Astrocyte (in vitro differentiated cells and primary cell): ENCODE measurements around the gene WT1.

Experiments
- CTCF ChIP-seq: IDR thresholded peaks from 2 replicates; pipeline ENCODE4 v1.5.1; 2011; ENCODE audit warnings: low read depth, mild to moderate bottlenecking, inconsistent platforms, low read length, moderate library complexity; ENCODE audit not compliant: insufficient read depth
- EZH2 ChIP-seq: IDR thresholded peaks from 2 replicates; pipeline ENCODE4 v1.6.1; 2012; ENCODE audit warnings: mild to moderate bottlenecking, low read length, inconsistent platforms; ENCODE audit not compliant: insufficient read depth

- TF ChIP-seq CTCF (no peak), EZH2 (no peak)
Observed at GRCh38 chr11:32344946-32345345, 90.4 kb downstream of the WT1 start.
